ENCODE measurements around the gene ZSWIM5.
A peak's percentile ranks its signal among the peaks of the same experiment; 100 is the strongest.
"Not testable (repeated sequence)": the region's sequence is repeated elsewhere in the genome, so short reads cannot be mapped to it uniquely, and the experiment has no call there.

The ZSWIM5 gene

GRCh38 chr1:45101528-45101927, 104.9 kb downstream of the ZSWIM5 start:
- not testable (repeated sequence) for FAIRE-seq; DNase-seq (ENCODE audit: insufficient read length, low spot score)

- DNase-seq (ENCODE audit: insufficient read length, low spot score), result no peak
- no peak for FAIRE-seq
Measured at GRCh38 chr1:45097944-45098343, 108.5 kb downstream of the ZSWIM5 start.

GRCh38 chr1:45097079-45097478, 109.3 kb downstream of the ZSWIM5 start:
- no peak for FAIRE-seq
- no peak for DNase-seq (ENCODE audit: insufficient read length, low spot score)

- FAIRE-seq (no peak), DNase-seq (ENCODE audit: insufficient read length, low spot score) (no peak)
Measured at GRCh38 chr1:45095450-45095849, 111.0 kb downstream of the ZSWIM5 start.

GRCh38 chr1:45094371-45094770, 112.0 kb downstream of the ZSWIM5 start:
- DNase-seq (ENCODE audit: insufficient read length, low spot score); FAIRE-seq: not testable (repeated sequence)

- FAIRE-seq (no peak), DNase-seq (ENCODE audit: insufficient read length, low spot score) (no peak)
Measured at GRCh38 chr1:45093334-45093733, 113.1 kb downstream of the ZSWIM5 start.

- DNase-seq (ENCODE audit: insufficient read length, low spot score), result no peak
- no peak for FAIRE-seq
Measured at GRCh38 chr1:45089711-45090110, 116.7 kb downstream of the ZSWIM5 start.

GRCh38 chr1:45084562-45084961, 121.8 kb downstream of the ZSWIM5 start:
- no peak for FAIRE-seq
- DNase-seq (ENCODE audit: insufficient read length, low spot score), result no peak

- no peak for FAIRE-seq
Measured at GRCh38 chr1:45079533-45079932, 126.9 kb downstream of the ZSWIM5 start.

GRCh38 chr1:45076959-45077358, 129.4 kb downstream of the ZSWIM5 start:
- DNase-seq (ENCODE audit: insufficient read length, low spot score); FAIRE-seq: not testable (repeated sequence)

More at GRCh38 chr1:45079533-45079932, 126.9 kb downstream of the ZSWIM5 start:
- DNase-seq (ENCODE audit: insufficient read length, low spot score), result no peak

- FAIRE-seq, result no peak
- no peak for DNase-seq (ENCODE audit: insufficient read length, low spot score)
Measured at GRCh38 chr1:45071567-45071966, 134.8 kb downstream of the ZSWIM5 start.

GRCh38 chr1:45067806-45068205, 138.6 kb downstream of the ZSWIM5 start:
- no peak for DNase-seq (ENCODE audit: insufficient read length, low spot score)
- FAIRE-seq, result no peak

GRCh38 chr1:45065083-45065482, 141.3 kb downstream of the ZSWIM5 start:
- DNase-seq (ENCODE audit: insufficient read length, low spot score) (no peak), FAIRE-seq (no peak)

- not testable (repeated sequence) for FAIRE-seq; DNase-seq (ENCODE audit: insufficient read length, low spot score)
Measured at GRCh38 chr1:45062463-45062862, 143.9 kb downstream of the ZSWIM5 start.

GRCh38 chr1:45059829-45060228, 146.6 kb downstream of the ZSWIM5 start:
- DNase-seq (ENCODE audit: insufficient read length, low spot score), result no peak
- no peak for FAIRE-seq

- FAIRE-seq (no peak), DNase-seq (ENCODE audit: insufficient read length, low spot score) (no peak)
Measured at GRCh38 chr1:45057542-45057941, 148.9 kb downstream of the ZSWIM5 start.

- DNase-seq (ENCODE audit: insufficient read length, low spot score) (no peak), FAIRE-seq (peak; percentile 68)
Measured at GRCh38 chr1:45051005-45051772, 155.2 kb downstream of the ZSWIM5 start.

GRCh38 chr1:45047032-45047431, 159.4 kb downstream of the ZSWIM5 start:
- FAIRE-seq, result no peak
- no peak for DNase-seq (ENCODE audit: insufficient read length, low spot score)

GRCh38 chr1:45044916-45045315, 161.5 kb downstream of the ZSWIM5 start:
- FAIRE-seq (no peak), DNase-seq (ENCODE audit: insufficient read length, low spot score) (no peak)

GRCh38 chr1:45043094-45043493, 163.3 kb downstream of the ZSWIM5 start:
- no peak for DNase-seq (ENCODE audit: insufficient read length, low spot score)
- no peak for FAIRE-seq

GRCh38 chr1:45040297-45040696, 166.1 kb downstream of the ZSWIM5 start:
- FAIRE-seq, result no peak
- DNase-seq (ENCODE audit: insufficient read length, low spot score), result no peak

GRCh38 chr1:45038661-45039364, 167.6 kb downstream of the ZSWIM5 start:
- no peak for FAIRE-seq
- DNase-seq (ENCODE audit: insufficient read length, low spot score), result no peak

Data from GM19239 (cell line).